HG02943 (cell line): ENCODE measurements around the gene MAVS.

Source experiments
- ATAC-seq: cut with Tn5 transposase; IDR thresholded peaks from one replicate; pipeline ENCODE4 v1.9.1; 2021; ENCODE audit warnings: mild to moderate bottlenecking, low read depth, moderate library complexity; ENCODE audit not compliant: unreplicated experiment

The MAVS gene

DNA sequence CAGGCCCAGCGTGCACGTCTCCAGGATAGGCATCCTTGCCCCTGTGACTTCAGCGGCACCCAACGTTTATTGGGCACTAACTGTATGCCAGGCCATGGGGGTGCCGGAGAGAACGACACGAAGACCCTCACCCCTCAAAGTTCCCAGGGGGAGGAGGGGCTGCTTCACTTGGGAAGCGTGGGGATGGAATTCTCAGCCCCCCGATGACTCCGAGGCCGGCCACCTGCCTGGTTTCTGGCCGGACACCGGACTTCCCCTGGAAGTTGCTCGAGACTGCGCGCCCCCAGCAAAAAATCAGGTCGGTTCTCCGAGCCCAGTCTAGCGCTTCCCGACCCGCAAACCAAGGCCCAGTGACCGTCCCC lies 275 bp upstream of the MAVS start:
- ATAC-seq = no peak

DNA sequence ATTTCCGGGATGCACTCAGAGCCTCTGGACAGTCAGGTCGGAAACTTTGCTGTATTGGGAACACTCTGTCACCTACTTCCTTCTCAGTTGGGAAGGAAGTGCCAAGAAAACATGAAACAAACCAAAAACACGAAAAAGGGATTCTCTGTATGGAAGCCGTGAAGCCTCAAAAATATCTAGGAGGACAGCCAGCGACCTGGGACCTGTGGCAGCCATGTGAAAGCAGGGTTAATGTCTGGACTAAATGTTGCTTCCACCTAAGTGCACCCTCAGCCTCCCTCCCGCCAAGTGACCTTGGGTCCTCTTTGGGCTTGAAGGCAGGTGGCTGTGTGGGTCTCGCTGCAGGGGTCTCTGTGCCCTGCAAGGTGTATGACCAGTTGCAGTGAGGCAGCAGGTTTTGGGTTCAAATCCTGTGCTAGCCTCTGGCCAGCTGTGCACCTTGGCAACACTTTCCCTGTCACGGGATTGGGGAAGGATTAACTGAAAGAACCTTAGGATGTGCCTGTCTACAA lies 851 bp downstream of the MAVS start:
- ATAC-seq = no peak

DNA sequence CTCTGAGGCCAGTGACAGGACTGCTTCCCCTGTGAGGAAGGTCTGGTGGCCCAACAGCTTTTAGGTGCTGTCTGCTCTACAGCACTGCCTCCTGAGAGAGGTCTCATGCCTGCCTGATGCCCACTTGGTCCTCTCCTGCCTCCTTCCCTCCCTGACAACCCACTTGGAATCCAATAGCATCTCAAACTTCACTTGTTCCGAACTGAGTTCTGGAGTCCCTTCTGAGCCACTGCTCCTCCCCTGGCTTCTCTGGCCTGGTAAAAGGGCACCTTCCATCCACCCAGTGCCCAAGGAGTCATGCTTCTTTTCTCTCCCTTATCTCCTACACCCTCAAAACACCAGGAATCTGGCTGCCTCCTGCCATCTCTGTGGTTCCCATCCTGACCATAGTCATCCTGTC lies 1.9 kb downstream of the MAVS start:
- ATAC-seq = no peak

DNA sequence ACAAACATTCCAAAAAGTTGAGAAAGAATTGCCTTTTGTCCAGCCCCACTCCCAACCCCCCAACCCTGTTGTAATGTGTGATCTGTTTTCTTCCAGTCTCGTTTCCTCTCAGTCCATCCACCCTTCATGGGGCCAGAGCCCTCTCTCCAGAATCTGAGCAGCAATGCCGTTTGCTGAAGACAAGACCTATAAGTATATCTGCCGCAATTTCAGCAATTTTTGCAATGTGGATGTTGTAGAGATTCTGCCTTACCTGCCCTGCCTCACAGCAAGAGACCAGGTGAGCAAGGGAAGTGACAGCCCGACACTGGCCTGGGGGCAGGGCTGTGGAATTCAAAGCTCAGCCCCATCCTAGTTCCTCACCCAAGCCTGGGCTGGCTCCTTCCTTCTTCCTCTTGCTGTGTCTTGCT lies 7.8 kb downstream of the MAVS start:
- ATAC-seq = no peak

DNA sequence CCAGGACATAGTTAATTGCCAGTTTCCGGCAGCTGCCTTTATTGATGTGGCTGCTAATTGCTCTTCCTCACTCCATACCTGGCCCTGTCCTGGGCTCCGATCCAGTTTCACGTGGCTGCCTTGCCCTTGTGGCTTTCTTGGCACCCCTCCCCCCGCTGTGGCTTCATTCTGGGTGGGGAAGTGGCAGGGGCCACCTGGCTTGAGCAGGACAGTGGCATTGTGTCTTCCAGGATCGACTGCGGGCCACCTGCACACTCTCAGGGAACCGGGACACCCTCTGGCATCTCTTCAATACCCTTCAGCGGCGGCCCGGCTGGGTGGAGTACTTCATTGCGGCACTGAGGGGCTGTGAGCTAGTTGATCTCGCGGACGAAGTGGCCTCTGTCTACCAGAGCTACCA lies 10.8 kb downstream of the MAVS start:
- ATAC-seq = no peak

DNA sequence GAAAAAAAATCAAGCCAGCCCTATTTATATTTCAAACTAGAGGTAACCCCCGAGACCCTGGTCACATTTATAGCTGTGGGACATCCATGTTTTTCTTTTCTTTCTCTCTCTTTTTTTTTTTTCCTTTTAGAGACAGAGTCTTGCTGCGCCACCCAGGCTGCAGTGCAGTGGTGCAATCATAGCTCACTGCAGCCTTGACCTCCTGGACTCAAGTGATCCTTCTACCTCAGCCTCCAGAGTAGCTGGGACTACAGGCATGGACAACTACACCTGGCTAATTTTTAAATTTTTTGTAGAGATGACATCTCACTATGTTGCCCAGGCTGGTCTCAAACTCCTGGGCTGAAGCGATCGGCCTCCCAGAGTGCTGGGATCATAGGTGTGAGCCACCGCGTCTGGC lies 12.1 kb downstream of the MAVS start:
- ATAC-seq = no peak

DNA sequence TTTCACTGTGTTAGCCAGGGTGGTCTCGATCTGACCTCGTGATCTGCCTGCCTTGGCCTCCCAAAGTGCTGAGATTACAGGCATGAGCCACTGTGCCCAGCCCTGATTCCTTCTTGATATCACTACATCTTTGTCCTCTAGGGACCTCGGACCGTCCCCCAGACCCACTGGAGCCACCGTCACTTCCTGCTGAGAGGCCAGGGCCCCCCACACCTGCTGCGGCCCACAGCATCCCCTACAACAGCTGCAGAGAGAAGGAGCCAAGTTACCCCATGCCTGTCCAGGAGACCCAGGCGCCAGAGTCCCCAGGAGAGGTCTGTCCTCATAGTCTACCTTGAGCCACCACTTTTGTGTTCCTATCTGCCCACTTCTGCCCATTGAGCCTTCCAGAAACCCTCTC lies 14.6 kb downstream of the MAVS start:
- no peak for ATAC-seq

DNA sequence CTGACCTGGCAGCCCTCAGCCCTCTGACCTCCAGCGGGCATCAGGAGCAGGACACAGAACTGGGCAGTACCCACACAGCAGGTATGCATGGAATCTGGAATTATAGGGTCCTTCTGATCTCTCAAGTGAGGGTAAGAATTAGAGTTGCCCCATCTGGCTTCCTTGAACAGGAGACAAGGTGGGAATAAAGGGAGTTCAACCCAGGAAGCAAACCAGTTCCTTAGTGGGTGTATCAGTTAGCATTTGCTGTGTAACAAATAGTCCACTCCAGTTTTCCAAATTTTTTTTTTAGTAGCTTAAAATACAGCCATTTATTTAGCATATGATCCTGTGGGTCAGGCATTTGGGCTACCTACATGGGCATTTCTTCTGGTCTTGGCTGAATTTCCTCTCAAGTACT lies 15.7 kb downstream of the MAVS start:
- no peak for ATAC-seq

DNA sequence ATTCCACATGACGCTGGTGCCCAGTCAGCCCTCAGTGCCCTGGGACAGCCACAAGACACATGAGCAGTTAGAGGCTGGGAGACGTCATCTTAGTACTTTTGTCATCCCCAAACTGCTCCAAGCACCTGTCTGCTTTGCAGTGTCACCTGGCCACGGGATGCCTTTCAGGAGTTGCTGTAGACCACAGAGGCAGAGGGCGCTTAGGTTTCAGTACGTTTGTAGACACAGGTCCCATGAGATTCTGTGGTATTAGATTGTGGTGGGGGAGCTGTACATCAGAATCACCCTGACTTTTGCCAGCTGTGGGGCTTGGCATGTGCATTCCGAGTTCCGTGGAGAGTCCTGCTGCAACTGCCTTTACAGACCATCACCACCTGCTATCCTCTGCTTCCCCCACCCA lies 16.7 kb downstream of the MAVS start:
- no peak for ATAC-seq

DNA sequence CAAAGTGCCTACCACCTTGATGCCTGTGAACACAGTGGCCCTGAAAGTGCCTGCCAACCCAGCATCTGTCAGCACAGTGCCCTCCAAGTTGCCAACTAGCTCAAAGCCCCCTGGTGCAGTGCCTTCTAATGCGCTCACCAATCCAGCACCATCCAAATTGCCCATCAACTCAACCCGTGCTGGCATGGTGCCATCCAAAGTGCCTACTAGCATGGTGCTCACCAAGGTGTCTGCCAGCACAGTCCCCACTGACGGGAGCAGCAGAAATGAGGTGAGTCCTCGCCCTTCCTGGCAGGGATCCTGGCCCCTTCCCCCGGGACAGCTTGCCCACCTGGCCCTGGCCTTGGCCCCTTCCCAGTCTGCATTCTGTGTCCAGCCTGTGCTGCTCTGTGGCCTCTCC lies 17.9 kb downstream of the MAVS start:
- ATAC-seq = no peak

DNA sequence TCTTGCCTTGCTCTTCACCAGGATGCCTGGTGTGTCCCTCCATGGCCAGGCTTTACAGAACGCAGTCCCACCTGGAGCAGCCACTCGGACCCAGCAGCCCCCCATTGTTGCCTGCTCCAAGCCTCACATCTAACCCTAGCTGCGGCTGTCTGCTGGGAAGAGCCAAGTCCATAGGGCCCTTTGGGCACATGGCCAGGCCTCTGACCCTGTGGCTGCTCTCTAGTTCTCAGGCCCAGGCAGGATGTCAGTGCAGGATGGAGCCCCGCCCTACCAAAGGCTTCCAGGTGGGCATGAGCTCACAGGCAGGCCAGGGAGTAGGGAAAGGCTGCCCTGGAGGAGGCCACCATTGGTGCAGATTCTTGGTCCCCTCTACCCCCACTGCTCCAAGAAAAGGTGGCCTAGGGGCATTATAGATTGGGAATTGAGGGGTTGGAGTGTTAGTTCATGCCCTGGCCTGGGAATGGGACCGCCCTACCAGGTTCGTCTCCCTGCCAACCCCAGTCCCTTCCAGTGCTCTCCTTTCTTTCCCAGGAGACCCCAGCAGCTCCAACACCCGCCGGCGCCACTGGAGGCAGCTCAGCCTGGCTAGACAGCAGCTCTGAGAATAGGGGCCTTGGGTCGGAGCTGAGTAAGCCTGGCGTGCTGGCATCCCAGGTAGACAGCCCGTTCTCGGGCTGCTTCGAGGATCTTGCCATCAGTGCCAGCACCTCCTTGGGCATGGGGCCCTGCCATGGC lies 18.7 kb downstream of the MAVS start:
- ATAC-seq = no peak

DNA sequence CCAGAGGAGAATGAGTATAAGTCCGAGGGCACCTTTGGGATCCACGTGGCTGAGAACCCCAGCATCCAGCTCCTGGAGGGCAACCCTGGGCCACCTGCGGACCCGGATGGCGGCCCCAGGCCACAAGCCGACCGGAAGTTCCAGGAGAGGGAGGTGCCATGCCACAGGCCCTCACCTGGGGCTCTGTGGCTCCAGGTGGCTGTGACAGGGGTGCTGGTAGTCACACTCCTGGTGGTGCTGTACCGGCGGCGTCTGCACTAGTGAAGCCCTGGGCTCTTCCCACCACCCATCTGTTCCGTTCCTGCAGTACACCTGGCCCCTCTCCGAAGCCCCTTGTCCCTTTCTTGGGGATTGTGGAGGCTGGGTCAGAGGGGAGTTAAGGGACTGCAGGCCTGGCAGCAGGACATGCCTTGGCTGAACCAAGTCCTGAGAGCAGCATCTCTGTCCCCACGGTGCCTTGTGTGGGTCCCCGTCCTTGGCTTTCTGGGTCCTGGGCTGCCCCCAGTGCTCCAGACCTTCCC lies 19.3 kb downstream of the MAVS start:
- no peak for ATAC-seq

DNA sequence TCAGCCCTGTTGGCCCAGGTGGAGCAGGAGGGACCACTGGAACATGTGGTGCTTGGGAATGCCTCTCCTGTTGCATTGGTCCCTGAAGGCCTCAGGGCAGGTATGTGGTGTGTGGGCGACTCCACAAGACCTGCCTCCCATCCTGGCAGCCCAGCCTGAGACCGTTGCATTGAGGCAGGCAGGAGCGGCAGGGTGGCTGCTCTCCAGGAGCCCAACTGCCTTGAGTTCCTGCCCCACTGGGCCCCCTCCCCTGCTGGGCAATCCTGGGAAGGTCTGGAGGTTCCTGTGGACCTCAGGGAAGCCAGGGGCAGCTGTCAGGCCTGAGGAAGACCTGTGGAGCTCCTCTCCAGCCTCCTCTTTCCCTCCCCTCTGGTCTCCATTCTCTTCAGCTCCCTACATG lies 19.8 kb downstream of the MAVS start:
- no peak for ATAC-seq

DNA sequence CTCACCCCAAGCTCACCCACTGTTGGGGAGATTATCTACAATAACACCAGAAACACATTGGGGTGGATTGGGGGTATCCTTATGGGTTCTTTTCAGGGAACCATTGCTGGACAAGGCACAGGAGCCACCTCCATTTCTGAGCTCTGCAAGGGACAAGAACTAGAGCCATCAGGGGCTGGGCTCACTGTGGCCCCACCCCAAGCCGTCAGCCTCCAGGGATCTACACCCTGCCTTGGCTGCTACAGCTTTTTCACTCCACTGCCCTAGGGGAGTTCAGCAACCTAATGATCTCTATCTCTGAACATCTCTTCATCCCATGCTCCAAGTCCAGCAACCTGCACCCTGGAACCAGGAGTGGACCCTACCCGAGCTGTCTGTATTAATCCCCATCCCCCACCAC lies 21.2 kb downstream of the MAVS start:
- ATAC-seq = no peak

DNA sequence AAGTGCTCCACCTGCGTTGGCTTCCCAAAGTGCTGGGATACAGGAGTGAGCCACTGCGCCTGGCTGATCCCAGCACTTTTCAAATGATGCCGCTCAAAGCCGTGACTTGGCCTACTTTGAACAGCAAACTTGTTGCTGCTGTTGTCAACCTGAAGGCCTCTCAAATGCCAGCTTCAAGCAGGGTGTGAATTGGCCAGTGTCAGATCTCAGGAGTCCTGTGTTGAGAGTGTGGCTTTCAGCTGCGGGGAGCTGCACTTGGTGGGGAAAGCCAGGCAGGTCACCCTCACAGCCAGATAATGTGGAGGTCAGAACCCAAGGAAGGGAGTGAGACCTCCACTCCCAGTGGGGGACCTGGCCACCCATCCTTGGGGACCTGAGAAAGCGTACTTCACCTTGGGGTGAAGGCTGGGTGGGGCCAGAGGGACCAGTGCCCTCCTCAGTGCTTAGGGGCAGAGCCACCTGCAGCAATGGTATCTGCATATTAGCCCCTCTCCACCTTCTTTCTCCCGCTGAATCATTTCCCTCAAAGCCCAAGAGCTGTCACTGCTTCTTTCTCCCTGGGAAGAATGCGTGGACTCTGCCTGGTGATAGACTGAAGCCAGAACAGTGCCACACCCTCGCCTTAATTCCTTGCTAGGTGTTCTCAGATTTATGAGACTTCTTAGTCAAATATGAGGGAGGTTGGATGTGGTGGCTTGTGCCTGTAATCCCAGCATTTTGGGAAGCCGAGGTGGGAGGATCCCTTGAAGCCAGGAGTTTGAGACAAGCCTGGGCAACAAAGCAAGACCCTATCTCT lies 23.4 kb downstream of the MAVS start:
- ATAC-seq = no peak

DNA sequence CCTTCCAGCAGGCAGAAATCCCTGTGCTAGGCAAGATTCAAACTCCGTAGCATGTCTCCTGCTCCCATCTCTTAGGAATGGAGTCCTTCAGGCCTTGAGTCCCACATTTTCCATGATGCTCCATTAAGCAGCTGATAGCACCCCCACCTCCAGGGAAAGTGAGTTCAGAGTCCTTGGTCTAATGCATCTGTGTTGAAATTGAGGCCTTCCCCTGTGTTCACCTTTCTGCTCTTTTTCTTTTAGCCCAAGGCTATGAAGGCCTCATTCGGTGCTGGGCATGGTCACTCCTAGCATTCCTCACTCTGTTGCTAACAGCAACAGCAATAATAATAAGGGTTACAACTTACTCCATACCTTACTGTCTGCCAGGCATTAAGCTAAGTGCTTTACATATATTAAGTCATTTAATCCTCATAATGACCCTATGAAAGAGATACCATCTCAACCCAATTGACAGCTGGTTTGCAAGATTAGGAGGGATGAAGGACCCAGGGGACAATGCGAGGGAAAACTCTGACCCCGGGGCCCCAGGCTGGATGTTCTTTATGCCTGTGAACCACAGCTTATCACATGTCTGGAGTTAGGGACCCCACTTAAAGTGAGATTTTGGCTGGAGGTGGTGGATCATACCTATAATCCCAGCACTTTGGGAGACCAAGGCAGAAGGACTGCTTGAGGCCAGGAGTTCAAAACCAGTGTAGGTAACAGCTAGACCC lies 25.1 kb downstream of the MAVS start:
- no peak for ATAC-seq

DNA sequence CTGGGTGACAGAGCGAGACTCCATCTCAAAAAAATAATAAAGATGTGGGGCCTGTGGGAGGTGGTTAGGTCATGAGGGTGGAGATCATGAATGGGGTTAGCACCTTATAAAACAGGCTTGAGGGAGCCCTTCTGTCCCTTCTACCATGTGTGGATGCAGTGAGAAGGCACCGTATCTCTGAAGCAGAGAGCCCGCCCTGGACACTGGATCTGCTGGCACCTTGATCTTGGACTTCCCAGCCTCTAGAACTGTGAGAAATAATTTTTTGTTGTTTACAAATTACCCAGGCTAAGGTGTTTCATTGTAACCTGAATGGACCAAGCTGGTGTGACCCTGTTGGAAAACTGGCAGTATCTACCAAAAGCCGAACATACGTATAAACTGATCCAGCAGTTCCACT lies 26.9 kb downstream of the MAVS start:
- no peak for ATAC-seq

DNA sequence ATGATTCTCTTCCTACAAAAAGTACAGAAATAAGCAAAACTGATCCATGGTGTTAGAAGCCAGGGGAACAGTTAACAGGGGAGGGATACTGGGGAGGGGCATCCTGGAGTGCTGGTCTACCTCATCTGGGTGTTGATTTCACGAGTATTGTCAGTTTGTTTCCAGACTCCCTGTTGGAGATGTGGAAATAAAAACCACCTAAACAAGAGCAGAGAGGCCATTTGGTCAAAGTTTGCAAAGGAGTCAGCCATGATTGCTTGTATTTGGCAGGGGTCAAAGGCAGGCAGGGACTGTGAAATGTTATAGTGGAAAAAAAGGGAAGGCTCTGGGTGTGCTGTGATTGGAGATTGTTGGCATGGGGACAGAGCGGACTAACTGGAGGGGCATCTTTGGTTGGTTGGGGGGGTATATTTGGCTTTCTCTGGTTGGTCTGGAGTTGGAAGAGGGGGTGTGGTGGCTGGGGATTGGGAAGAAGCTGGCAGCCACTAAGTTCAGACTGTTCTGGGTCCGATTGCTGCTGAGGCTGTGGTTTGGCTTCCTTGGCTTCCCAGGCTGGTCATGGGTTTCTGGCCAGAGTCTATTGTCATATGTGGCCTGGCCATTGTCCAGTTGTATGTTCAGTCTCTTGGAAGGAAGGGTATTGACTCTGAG lies 27.7 kb downstream of the MAVS start:
- no peak for ATAC-seq

DNA sequence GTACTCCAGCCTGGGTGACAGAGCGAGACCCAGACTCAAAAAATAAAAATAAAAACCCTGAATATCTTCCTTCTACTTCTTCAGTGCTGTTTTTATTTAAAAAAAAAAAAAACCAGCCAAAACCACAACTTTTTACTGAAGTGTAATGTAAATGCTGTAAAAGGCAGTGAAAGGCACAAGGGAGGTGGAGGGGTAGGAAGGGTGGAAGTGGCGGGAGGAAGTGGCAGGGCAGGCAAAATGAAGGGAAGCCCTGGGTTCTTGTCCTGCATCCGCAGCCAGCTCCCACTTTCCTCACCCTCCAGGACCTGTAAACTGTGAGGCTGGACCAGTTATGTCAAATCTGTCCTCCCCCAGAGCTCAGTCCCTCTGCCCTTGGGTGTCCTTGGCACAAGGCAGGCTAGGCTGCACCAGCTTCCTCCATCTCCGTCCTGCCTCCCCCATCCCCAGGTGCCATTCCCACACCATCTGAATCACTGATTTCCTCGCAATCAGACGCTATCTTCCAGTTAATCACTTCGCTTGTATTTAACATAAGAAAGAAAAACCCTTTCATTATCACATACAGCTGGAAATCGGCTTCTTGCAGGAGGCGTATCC lies 28.8 kb downstream of the MAVS start:
- no peak for ATAC-seq

DNA sequence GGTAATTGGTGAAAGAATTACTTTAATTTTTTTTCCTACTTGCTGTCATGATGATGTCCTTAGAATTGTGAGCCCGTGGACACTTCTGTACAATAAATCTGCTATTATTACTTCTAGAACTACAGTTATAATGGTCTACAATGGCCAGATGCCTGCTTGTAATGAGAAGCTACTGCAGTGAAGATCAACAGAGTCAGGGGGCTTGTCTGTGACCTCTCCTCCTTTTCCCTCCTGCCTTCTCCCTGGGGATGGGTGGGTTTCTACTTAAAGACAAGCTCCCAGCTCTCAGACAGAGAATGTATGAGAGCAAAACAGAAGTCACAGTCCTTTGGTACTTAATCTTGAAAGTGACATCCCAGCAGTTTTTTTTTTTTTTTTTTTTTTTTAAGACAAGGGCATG lies 29.4 kb downstream of the MAVS start:
- no peak for ATAC-seq
